Measurements from ENCODE around the gene CAMTA1.

The CAMTA1 gene

DNA sequence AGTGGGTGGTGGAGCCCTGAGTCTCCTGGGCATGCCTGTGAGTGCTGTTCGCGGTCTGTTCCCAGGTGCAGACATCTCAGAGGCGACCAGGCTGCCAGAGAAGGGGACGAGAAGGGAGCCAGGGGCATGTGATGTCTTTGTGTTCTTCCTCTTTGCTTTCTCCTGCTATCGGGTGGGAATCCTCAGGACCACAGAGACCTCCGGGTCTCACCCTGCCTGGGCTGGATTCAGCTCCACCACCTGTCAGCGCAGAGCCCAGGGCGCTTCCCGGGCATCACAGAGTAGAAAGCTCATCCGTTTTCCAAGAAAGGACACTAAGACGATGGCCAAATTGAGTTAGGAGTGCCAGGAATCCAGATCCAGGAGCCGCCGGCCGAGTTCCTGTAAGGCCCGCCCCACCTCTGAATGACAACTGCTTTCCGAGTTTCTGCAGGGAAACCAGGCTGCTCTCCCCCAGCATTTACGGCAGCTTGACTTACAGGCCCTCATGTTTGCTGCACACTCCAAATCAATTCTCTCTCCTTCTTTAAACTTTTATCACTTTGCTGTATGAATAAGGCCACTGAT is 130.8 kb downstream of the CAMTA1 start:
- no peak overlapping the region for H3K27ac ChIP-seq (ENCODE audit: low read depth, low read length)
- H3K9me2 ChIP-seq (replicated peaks; ENCODE audit: insufficient read depth, low read length): no peaks in the 10 kb centered on the region
- H2AFZ ChIP-seq (ENCODE audit: low read depth, low read length, severe bottlenecking): no peak overlapping the region
- H3K4me3 ChIP-seq (ENCODE audit: insufficient read depth, low read length, poor library complexity, severe bottlenecking): no peak overlapping the region
- TF ChIP-seq, protein P1, sequence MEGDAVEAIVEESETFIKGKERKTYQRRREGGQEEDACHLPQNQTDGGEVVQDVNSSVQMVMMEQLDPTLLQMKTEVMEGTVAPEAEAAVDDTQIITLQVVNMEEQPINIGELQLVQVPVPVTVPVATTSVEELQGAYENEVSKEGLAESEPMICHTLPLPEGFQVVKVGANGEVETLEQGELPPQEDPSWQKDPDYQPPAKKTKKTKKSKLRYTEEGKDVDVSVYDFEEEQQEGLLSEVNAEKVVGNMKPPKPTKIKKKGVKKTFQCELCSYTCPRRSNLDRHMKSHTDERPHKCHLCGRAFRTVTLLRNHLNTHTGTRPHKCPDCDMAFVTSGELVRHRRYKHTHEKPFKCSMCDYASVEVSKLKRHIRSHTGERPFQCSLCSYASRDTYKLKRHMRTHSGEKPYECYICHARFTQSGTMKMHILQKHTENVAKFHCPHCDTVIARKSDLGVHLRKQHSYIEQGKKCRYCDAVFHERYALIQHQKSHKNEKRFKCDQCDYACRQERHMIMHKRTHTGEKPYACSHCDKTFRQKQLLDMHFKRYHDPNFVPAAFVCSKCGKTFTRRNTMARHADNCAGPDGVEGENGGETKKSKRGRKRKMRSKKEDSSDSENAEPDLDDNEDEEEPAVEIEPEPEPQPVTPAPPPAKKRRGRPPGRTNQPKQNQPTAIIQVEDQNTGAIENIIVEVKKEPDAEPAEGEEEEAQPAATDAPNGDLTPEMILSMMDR (IDR thresholded peaks at IDR 0.05; ENCODE audit: insufficient read depth, low read length, poor library complexity, severe bottlenecking): no peak
- no peak for TF ChIP-seq EZH2phosphoT487 (conservative IDR thresholded peaks at IDR 0.05; ENCODE audit: low read length)
- no peaks in the 10 kb centered on the region for H3K9me3 ChIP-seq (ENCODE audit: insufficient read depth, low read length)
- no peaks in the 10 kb centered on the region for H4K20me1 ChIP-seq (ENCODE audit: low read depth, low read length)
- H3K27me3 ChIP-seq (ENCODE audit: low read length): no peaks in the 10 kb centered on the region
- H3K79me2 ChIP-seq (ENCODE audit: insufficient read depth, low read length): no peaks in the 10 kb centered on the region
- H3K4me2 ChIP-seq (ENCODE audit: low read depth, low read length, poor library complexity, severe bottlenecking): no peak overlapping the region
- no peak overlapping the region for H3K9ac ChIP-seq (ENCODE audit: low read length)
- no peaks in the 10 kb centered on the region for H3K36me3 ChIP-seq (ENCODE audit: low read length)
- no peaks in the 10 kb centered on the region for H3F3A ChIP-seq (ENCODE audit: insufficient read depth)

DNA sequence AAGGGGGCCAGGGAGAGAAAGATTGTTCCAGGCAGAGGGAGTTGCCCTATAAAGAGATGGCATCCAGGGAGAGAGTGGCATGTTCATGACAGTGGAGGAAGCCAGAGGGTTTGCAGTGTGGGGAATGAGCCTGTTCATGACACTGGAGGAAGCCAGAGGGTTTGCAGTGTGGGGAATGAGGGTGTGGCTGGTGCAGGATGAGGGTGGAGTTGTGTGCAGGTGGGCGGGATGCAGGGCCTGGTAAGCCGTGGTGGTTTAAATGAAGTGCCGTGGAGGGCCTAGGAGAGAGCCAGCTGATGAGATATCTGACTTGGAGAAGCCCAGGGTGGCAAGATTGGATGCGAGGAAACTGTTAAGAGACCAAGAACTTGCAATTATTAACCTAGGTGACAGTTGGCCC is 131.8 kb downstream of the CAMTA1 start:
- Histone ChIP-seq H3K27me3 (ENCODE audit: low read length) (no peaks in the 10 kb centered on the region), H3K27ac (ENCODE audit: low read depth, low read length) (no peak overlapping the region), H3K9ac (ENCODE audit: low read length) (no peak overlapping the region), H3F3A (ENCODE audit: insufficient read depth) (no peaks in the 10 kb centered on the region), H2AFZ (ENCODE audit: low read depth, low read length, severe bottlenecking) (no peak overlapping the region), H3K9me2 (replicated peaks; ENCODE audit: insufficient read depth, low read length) (no peaks in the 10 kb centered on the region), H3K36me3 (ENCODE audit: low read length) (no peaks in the 10 kb centered on the region), H4K20me1 (ENCODE audit: low read depth, low read length) (no peaks in the 10 kb centered on the region), H3K4me2 (ENCODE audit: low read depth, low read length, poor library complexity, severe bottlenecking) (no peak overlapping the region), H3K4me3 (ENCODE audit: insufficient read depth, low read length, poor library complexity, severe bottlenecking) (no peak overlapping the region), H3K79me2 (ENCODE audit: insufficient read depth, low read length) (no peaks in the 10 kb centered on the region), H3K9me3 (ENCODE audit: insufficient read depth, low read length) (no peaks in the 10 kb centered on the region)
- TF ChIP-seq, protein P1 (IDR thresholded peaks at IDR 0.05; ENCODE audit: insufficient read depth, low read length, poor library complexity, severe bottlenecking): no peak
- no peak for TF ChIP-seq EZH2phosphoT487 (conservative IDR thresholded peaks at IDR 0.05; ENCODE audit: low read length)

DNA sequence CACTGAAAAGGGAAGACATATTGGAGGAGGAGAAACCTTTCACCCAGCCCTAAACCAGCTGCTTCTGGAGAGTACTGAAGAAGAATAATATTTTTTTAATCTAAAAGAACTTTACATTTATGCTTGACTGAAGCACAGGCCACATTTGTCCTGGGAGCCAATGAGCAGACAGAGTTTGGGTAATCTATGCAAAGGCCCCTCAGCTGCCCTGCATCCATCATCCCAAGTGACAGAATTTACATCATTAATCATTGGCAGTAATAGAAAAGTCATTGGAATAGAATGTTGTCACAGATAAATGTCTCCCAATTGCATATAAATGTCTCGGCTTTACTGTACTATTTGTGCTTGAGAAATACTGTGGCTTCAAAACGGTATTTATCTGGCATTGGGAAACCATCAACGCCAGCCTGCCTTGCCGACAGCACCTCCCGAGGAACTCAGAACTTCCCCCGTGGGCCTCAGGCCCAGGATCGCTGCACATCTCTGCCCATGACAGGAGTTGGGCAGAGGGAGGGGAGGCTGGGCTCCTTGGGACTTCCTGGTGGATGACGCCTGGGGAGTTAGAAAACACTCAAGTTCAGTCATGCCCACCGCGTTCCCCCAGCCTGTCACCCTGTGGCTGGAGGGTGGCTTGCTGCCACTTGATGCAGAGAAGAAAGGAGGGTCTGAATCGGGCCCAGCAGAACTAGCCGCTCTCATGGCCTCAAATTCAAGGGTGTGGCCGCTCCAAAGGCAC is 133.1 kb downstream of the CAMTA1 start:
- Histone ChIP-seq H3K9ac (ENCODE audit: low read length) (no peak overlapping the region), H3K36me3 (ENCODE audit: low read length) (no peaks in the 10 kb centered on the region), H3K79me2 (ENCODE audit: insufficient read depth, low read length) (no peaks in the 10 kb centered on the region), H3K9me2 (replicated peaks; ENCODE audit: insufficient read depth, low read length) (no peaks in the 10 kb centered on the region), H3K27ac (ENCODE audit: low read depth, low read length) (no peak overlapping the region), H3K9me3 (ENCODE audit: insufficient read depth, low read length) (no peaks in the 10 kb centered on the region), H3K4me2 (ENCODE audit: low read depth, low read length, poor library complexity, severe bottlenecking) (no peak overlapping the region), H4K20me1 (ENCODE audit: low read depth, low read length) (no peaks in the 10 kb centered on the region), H2AFZ (ENCODE audit: low read depth, low read length, severe bottlenecking) (no peak overlapping the region), H3K4me3 (ENCODE audit: insufficient read depth, low read length, poor library complexity, severe bottlenecking) (no peak overlapping the region), H3F3A (ENCODE audit: insufficient read depth) (no peaks in the 10 kb centered on the region), H3K27me3 (ENCODE audit: low read length) (no peaks in the 10 kb centered on the region)
- no peak for TF ChIP-seq EZH2phosphoT487 (conservative IDR thresholded peaks at IDR 0.05; ENCODE audit: low read length)
- TF ChIP-seq, protein P1 (IDR thresholded peaks at IDR 0.05; ENCODE audit: insufficient read depth, low read length, poor library complexity, severe bottlenecking): no peak

Data from SU-DHL-6 (cell line).